Measurements from ENCODE around the gene ANXA10.

Gene ANXA10

GRCh38 chr4:168059251-168059650 lies 33.1 kb upstream of the ANXA10 start:
- TF ChIP-seq REST (IDR thresholded peaks at IDR 0.05; ENCODE audit: insufficient read depth in 1 of 2, low read depth in 2 of 2, low read length in 2 of 2) (no peak), SIN3A (IDR thresholded peaks at IDR 0.05; ENCODE audit: borderline replicate concordance, insufficient read depth, low read length) (no peak), POLR2AphosphoS5 (IDR thresholded peaks at IDR 0.05; ENCODE audit: low read depth, low read length) (no peak), TAF1 (IDR thresholded peaks at IDR 0.05; ENCODE audit: borderline replicate concordance, insufficient read depth, low read length) (no peak), FOXP2 (optimal IDR thresholded peaks at IDR 0.05; ENCODE audit: borderline replicate concordance, extremely low read depth, extremely low read length, insufficient read depth) (no peak)

- no peak for TF ChIP-seq SIN3A (IDR thresholded peaks at IDR 0.05; ENCODE audit: borderline replicate concordance, insufficient read depth, low read length)
- TF ChIP-seq TAF1 (IDR thresholded peaks at IDR 0.05; ENCODE audit: borderline replicate concordance, insufficient read depth, low read length) = no peak
- TF ChIP-seq REST (IDR thresholded peaks at IDR 0.05; ENCODE audit: insufficient read depth in 1 of 2, low read depth in 2 of 2, low read length in 2 of 2) = no peak
- TF ChIP-seq POLR2AphosphoS5 (IDR thresholded peaks at IDR 0.05; ENCODE audit: low read depth, low read length) = no peak
- no peak for TF ChIP-seq FOXP2 (optimal IDR thresholded peaks at IDR 0.05; ENCODE audit: borderline replicate concordance, extremely low read depth, extremely low read length, insufficient read depth)
Observed at GRCh38 chr4:168063031-168063430, 29.3 kb upstream of the ANXA10 start.

- TF ChIP-seq REST (IDR thresholded peaks at IDR 0.05; ENCODE audit: insufficient read depth in 1 of 2, low read depth in 2 of 2, low read length in 2 of 2) (no peak), TAF1 (IDR thresholded peaks at IDR 0.05; ENCODE audit: borderline replicate concordance, insufficient read depth, low read length) (no peak), POLR2AphosphoS5 (IDR thresholded peaks at IDR 0.05; ENCODE audit: low read depth, low read length) (no peak), FOXP2 (optimal IDR thresholded peaks at IDR 0.05; ENCODE audit: borderline replicate concordance, extremely low read depth, extremely low read length, insufficient read depth) (no peak), SIN3A (IDR thresholded peaks at IDR 0.05; ENCODE audit: borderline replicate concordance, insufficient read depth, low read length) (no peak)
Observed at GRCh38 chr4:168070903-168071302, 21.4 kb upstream of the ANXA10 start.

GRCh38 chr4:168071304-168071703 lies 21.0 kb upstream of the ANXA10 start:
- no peak for TF ChIP-seq FOXP2 (optimal IDR thresholded peaks at IDR 0.05; ENCODE audit: borderline replicate concordance, extremely low read depth, extremely low read length, insufficient read depth)
- TF ChIP-seq REST (IDR thresholded peaks at IDR 0.05; ENCODE audit: insufficient read depth in 1 of 2, low read depth in 2 of 2, low read length in 2 of 2) = no peak
- no peak for TF ChIP-seq SIN3A (IDR thresholded peaks at IDR 0.05; ENCODE audit: borderline replicate concordance, insufficient read depth, low read length)
- TF ChIP-seq POLR2AphosphoS5 (IDR thresholded peaks at IDR 0.05; ENCODE audit: low read depth, low read length) = no peak

DNA sequence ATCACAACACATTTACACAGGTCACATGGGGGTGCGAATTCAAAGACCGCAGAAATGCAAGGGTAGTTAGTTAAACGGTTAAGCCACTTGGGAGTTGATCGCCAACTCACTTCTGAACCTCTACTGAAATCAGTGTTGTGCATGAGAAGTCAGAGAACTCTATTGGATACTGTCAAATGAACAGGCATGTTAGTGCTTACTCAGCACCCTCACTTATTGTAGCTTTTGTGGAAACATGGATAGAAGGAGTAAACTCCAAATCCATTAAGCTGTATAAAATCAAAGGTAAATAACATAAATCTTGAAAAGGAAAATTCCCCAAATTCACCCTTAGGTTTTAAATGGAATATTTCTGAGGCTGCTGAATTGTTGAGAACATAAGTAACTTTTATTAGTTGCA lies 17.5 kb upstream of the ANXA10 start:
- TF ChIP-seq POLR2AphosphoS5 (IDR thresholded peaks at IDR 0.05; ENCODE audit: low read depth, low read length) (no peak), TAF1 (IDR thresholded peaks at IDR 0.05; ENCODE audit: borderline replicate concordance, insufficient read depth, low read length) (no peak), SIN3A (IDR thresholded peaks at IDR 0.05; ENCODE audit: borderline replicate concordance, insufficient read depth, low read length) (no peak), REST (IDR thresholded peaks at IDR 0.05; ENCODE audit: insufficient read depth in 1 of 2, low read depth in 2 of 2, low read length in 2 of 2) (no peak), FOXP2 (optimal IDR thresholded peaks at IDR 0.05; ENCODE audit: borderline replicate concordance, extremely low read depth, extremely low read length, insufficient read depth) (no peak)

Measured in PFSK-1 (cell line).